Esophagus (tissue), 2 donors: Measurements from ENCODE around the gene XRN2. TPM values are rescaled to one million over a fixed set of nuclear protein-coding genes. Genes with fewer than 3 reads are reported as not detected.
"Not testable (repeated sequence)": the region's sequence is repeated elsewhere in the genome, so short reads cannot be mapped to it uniquely, and the experiment has no call there.

Experiments used
- H3K27ac ChIP-seq, 2 donors: one replicate each; pipeline ENCODE4 v1.5.1; 2013; ENCODE audit warnings: low read depth in 2 of 2, mild to moderate bottlenecking in 2 of 2, inconsistent platforms in 1 of 2, low read length in 1 of 2, moderate library complexity in 1 of 2
- H3K27me3 ChIP-seq, 2 donors: one replicate each; pipeline ENCODE4 v1.6.1; 2013; ENCODE audit warnings: low read length in 2 of 2, control low read depth in 1 of 2, mild to moderate bottlenecking in 1 of 2; ENCODE audit not compliant: insufficient read depth in 2 of 2, control insufficient read depth in 1 of 2
- H3K36me3 ChIP-seq, 2 donors: one replicate each; pipeline ENCODE4 v1.6.1; 2013; ENCODE audit warnings: low read length in 1 of 2; ENCODE audit not compliant: control insufficient read depth in 2 of 2, insufficient read depth in 2 of 2
- H3K4me1 ChIP-seq, 2 donors: one replicate each; pipeline ENCODE4 v1.6.1; 2013; ENCODE audit warnings: low read length in 1 of 2; ENCODE audit not compliant: control insufficient read depth in 2 of 2, insufficient read depth in 2 of 2
- H3K4me3 ChIP-seq, 2 donors: one replicate each; pipeline ENCODE4 v1.5.1; 2013; ENCODE audit warnings: low read length in 2 of 2, mild to moderate bottlenecking in 2 of 2, low read depth in 1 of 2, moderate library complexity in 1 of 2
- H3K9me3 ChIP-seq, 2 donors: one replicate each; pipeline ENCODE4 v1.6.1; 2013; ENCODE audit warnings: mild to moderate bottlenecking in 2 of 2, low read depth in 1 of 2, low read length in 1 of 2, moderate library complexity in 1 of 2; ENCODE audit not compliant: control insufficient read depth in 2 of 2, insufficient read depth in 1 of 2
- WGBS, 2 donors: extraction: QIAGEN DNeasy Blood & Tissue Kit; methylation state at CpG; one replicate each; pipeline ENCODE4 v1.1.7; 2013; 5-methylcytosine and 5-hydroxymethylcytosine counted together
- polyA plus RNA-seq, 2 donors: library from polyadenylated mRNA; stranded (reverse); fragments of 200-250 nt; gene quantifications; one replicate each; pipeline ENCODE4 v1.2.3, GENCODE V29; 2013
- donor health status: healthy with polysubstance abuse.
- donor health status: Bipolar disorder and iron deficiency.

The XRN2 gene
- polyA plus RNA-seq, 2 donors = 5.2 to 20.1 TPM

- Histone ChIP-seq H3K4me1 (peaks cover 12 to 15% of the 10 kb centered on the region in 2 donors), H3K4me3 (peak overlapping the region; percentile 26 to 45), H3K27ac (no peak overlapping the region), H3K9me3 (peaks cover 5 to 14% of the 10 kb centered on the region in 2 donors), H3K36me3 (no peaks in the 10 kb centered on the region), H3K27me3 (peaks cover 0 to 31% of the 10 kb centered on the region in 2 donors)
- WGBS, 2 donors = 5 to 6% methylated on average over 89 to 116 of the region's 116 CpGs
Measured at GRCh38 chr20:21396599-21397340, 93.6 kb downstream of the XRN2 start.

- no peaks in the 10 kb centered on the region for H3K36me3 ChIP-seq
- no peak within 1 kb of the TSS for H3K27ac ChIP-seq
- H3K9me3 ChIP-seq = peaks cover 5 to 14% of the 10 kb centered on the region in 2 donors
- H3K4me1 ChIP-seq = peaks cover 12 to 15% of the 10 kb centered on the region in 2 donors
- 12 to 14% methylated on average over 57 of the region's 57 CpGs for WGBS, 2 donors
- H3K27me3 ChIP-seq = peaks cover 0 to 31% of the 10 kb centered on the region in 2 donors
- peak within 1 kb of the TSS; percentile 26 to 45 for H3K4me3 ChIP-seq
Measured at GRCh38 chr20:21397341-21398108, 94.4 kb downstream of the XRN2 start, which contains the start of gene NKX2-4. Gene NKX2-4 (minus strand): TSS chr20:21397526. CDS start chr20:21397399, 127 bp downstream.

DNA sequence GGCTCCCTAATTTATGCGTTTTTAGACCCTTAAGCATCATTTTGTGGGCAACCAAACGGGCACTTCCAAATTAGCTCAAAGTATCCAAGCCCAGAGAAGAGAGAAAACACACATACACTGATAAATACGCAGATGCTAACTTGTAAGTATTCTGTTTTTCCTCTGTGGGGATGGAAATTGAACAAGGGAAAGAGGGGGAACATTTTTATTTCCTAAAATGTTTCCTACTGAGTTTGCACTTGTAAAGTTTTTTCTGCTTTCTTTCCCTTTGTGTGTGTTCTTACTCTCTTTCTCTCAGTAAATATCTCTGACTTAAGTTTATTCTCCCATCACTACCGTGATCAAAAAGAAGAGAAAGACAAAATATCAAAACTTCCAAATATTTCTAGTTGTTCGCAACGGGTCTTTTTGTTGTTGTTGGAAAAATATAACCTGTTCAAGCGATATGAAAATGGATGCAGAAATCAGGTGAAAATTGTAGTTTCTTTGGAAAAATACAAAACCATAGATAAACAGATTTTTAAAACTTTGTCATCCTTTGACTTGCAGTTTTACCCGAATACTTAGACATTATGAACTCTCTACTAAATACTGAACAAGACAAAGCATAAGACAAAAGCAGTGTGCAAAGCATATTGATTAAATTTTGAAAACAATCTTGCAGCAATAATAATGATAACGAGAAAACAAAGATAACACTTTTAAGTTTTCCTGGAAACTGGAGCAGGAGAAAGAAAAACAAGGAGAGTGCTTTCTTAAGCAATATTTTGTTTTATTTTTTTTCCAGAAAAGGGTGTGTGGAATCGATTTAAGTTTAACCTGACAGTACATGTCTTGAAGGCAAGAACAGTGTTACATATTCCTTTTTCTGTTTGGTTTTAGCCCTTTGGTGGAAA lies 95.2 kb downstream of the XRN2 start:
- WGBS, 2 donors = 25 to 33% methylated on average over 10 of the region's 10 CpGs
- H3K27ac ChIP-seq = no peak overlapping the region
- H3K9me3 ChIP-seq = peaks cover 5 to 14% of the 10 kb centered on the region in 2 donors
- H3K4me3 ChIP-seq = peak overlapping the region in 1 of 2 donors; percentile 45
- H3K36me3 ChIP-seq = no peaks in the 10 kb centered on the region
- H3K27me3 ChIP-seq = peaks cover 0 to 31% of the 10 kb centered on the region in 2 donors
- peaks cover 12 to 15% of the 10 kb centered on the region in 2 donors for H3K4me1 ChIP-seq

GRCh38 chr20:21399005-21399475 lies 95.9 kb downstream of the XRN2 start:
- peaks cover 0 to 33% of the 10 kb centered on the region in 2 donors for H3K27me3 ChIP-seq
- no peaks in the 10 kb centered on the region for H3K36me3 ChIP-seq
- no peak overlapping the region for H3K4me3 ChIP-seq
- peaks cover 5 to 14% of the 10 kb centered on the region in 2 donors for H3K9me3 ChIP-seq
- H3K27ac ChIP-seq = no peak overlapping the region
- peaks cover 12 to 15% of the 10 kb centered on the region in 2 donors for H3K4me1 ChIP-seq
- 27 to 29% methylated on average over 5 of the region's 5 CpGs for WGBS, 2 donors

- peaks cover 0 to 2% of the 10 kb centered on the region in 2 donors for H3K9me3 ChIP-seq
- no peak overlapping the region for H3K4me3 ChIP-seq
- H3K27ac ChIP-seq = no peak overlapping the region
- no peaks in the 10 kb centered on the region for H3K4me1 ChIP-seq
- no peaks in the 10 kb centered on the region for H3K36me3 ChIP-seq
- H3K27me3 ChIP-seq = no peaks in the 10 kb centered on the region
Measured at GRCh38 chr20:21411725-21412124, 108.6 kb downstream of the XRN2 start.

DNA sequence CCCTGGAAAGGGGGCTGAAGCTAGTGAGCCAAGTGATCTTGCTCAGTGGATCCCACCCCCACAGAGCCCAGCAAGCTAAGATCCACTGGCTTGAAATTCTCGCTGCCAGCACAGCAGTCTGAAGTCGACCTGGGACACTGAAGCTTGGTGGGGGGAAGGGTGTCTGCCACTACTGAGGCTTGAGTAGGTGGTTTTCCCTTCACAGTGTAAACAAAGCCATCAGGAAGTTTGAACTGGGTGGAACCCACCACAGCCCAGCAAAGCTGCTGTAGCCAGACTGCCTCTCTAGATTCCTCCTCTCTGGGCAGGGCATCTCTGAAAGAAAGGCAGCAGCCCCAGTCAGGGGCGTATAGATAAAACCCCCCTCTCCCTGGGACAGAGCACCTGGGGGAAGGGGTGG lies 110.9 kb downstream of the XRN2 start:
- H3K27me3 ChIP-seq, H3K27ac ChIP-seq, H3K4me3 ChIP-seq, H3K4me1 ChIP-seq, H3K9me3 ChIP-seq, H3K36me3 ChIP-seq: not testable (repeated sequence)
- WGBS, 2 donors = 32 to 35% methylated on average over 3 of the region's 3 CpGs

GRCh38 chr20:21419147-21419546 lies 116.0 kb downstream of the XRN2 start:
- H3K36me3 ChIP-seq = not testable (repeated sequence)

DNA sequence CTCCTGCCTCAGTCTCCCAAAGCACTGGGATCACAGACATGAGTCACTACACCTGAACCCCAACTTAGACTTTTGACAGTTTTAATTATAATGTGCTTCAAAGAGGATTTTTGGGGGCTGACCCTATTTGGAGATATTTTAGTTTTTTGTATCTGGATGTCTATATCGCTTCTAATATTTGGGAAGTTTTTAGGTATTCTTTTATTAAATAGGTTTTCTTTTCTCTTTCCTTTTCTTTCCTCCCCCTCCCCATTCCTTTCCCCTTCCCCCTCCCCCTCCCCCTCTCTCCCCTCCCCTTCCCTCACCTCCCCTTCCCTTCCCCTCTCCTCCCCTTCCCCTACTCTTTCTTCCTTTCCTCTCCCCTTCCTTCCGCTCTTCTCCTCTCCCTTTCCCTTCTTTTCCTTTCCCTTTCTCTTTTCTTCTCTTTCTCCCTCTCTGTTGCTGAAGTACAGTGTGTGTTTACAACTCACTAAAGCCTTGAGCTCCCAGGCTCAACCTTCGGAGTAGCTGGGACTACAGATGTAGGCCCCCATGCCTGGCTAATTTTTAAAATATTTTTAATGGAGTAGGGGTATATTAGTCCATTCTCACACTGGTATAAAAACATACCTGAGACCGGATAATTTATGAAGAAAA lies 118.6 kb downstream of the XRN2 start:
- no peak overlapping the region for H3K27ac ChIP-seq
- H3K36me3 ChIP-seq = no peaks in the 10 kb centered on the region
- WGBS, 2 donors = 90 to 94% methylated on average over 4 of the region's 4 CpGs
- H3K4me1 ChIP-seq = no peaks in the 10 kb centered on the region
- H3K27me3 ChIP-seq = no peaks in the 10 kb centered on the region
- no peak overlapping the region for H3K4me3 ChIP-seq
- peaks cover 7 to 11% of the 10 kb centered on the region in 2 donors for H3K9me3 ChIP-seq

More at GRCh38 chr20:21419147-21419546, 116.0 kb downstream of the XRN2 start:
- H3K27me3 ChIP-seq, H3K27ac ChIP-seq, H3K4me3 ChIP-seq, H3K4me1 ChIP-seq, H3K9me3 ChIP-seq: not testable (repeated sequence)
- 61 to 71% methylated on average over 2 of the region's 2 CpGs for WGBS, 2 donors

GRCh38 chr20:21423712-21424111 lies 120.6 kb downstream of the XRN2 start:
- H3K9me3 ChIP-seq = peaks cover 7 to 11% of the 10 kb centered on the region in 2 donors
- not testable (repeated sequence) for H3K4me3 ChIP-seq, H3K4me1 ChIP-seq, H3K36me3 ChIP-seq, H3K27me3 ChIP-seq, H3K27ac ChIP-seq
- 94% methylated on average over 1 of the region's 1 CpG for WGBS, 2 donors
